HUES6 (cell line): ENCODE measurements around the gene ARID5B.

Source experiments
- H3K27ac ChIP-seq: 2 replicates; pipeline ENCODE4 v1.7.0; 2013; ENCODE audit warnings: low read depth, mild to moderate bottlenecking, low read length, inconsistent platforms
- H3K27me3 ChIP-seq: 2 replicates; pipeline ENCODE4 v1.6.1; 2013; ENCODE audit warnings: low read length; ENCODE audit not compliant: control insufficient read depth, insufficient read depth
- H3K36me3 ChIP-seq: 2 replicates; pipeline ENCODE4 v1.6.1; 2013; ENCODE audit warnings: low read length; ENCODE audit not compliant: control insufficient read depth, insufficient read depth
- H3K4me1 ChIP-seq: 2 replicates; pipeline ENCODE4 v1.6.1; 2013; ENCODE audit warnings: low read length; ENCODE audit not compliant: control insufficient read depth, insufficient read depth
- H3K4me3 ChIP-seq: 2 replicates; pipeline ENCODE4 v1.5.1; 2013; ENCODE audit warnings: low read depth, low read length
- H3K9ac ChIP-seq: one replicate; pipeline ENCODE4 v1.6.1; 2013; ENCODE audit warnings: mild to moderate bottlenecking, low read length
- H3K9me3 ChIP-seq: 2 replicates; pipeline ENCODE4 v1.6.1; 2013; ENCODE audit warnings: low read depth, low read length; ENCODE audit not compliant: control insufficient read depth, insufficient read depth

ARID5B gene

GRCh38 chr10:62115321-62115720 lies 213.8 kb downstream of the ARID5B start:
- Histone ChIP-seq H3K27me3 (no peaks in the 10 kb centered on the region), H3K36me3 (no peaks in the 10 kb centered on the region), H3K4me1 (no peaks in the 10 kb centered on the region), H3K4me3 (no peak overlapping the region), H3K9me3 (no peaks in the 10 kb centered on the region), H3K9ac (no peak overlapping the region), H3K27ac (no peak overlapping the region)

DNA sequence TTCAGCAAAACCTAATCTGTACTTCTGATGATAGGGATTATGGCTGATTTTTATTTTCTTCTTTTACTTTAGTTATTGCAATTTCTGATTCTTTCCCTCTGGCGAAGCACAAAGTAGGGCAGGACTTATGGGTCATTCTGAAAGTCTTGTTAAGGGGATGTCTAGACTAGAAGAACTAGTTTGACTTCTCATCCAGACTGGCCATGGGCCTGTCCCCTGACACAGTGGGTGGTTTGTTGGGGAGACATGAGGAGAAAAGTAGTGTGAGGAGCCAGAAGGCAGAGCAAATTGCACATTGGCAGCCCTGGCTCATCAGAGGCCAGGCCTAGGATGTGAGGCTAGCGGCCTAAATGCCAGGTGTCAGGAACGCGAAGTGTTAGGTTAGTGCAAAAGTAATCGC lies 214.3 kb downstream of the ARID5B start:
- no peaks in the 10 kb centered on the region for H3K9me3 ChIP-seq
- H3K27ac ChIP-seq: no peak overlapping the region
- no peak overlapping the region for H3K9ac ChIP-seq
- H3K27me3 ChIP-seq: no peaks in the 10 kb centered on the region
- no peak overlapping the region for H3K4me3 ChIP-seq
- H3K36me3 ChIP-seq: no peaks in the 10 kb centered on the region
- no peaks in the 10 kb centered on the region for H3K4me1 ChIP-seq

DNA sequence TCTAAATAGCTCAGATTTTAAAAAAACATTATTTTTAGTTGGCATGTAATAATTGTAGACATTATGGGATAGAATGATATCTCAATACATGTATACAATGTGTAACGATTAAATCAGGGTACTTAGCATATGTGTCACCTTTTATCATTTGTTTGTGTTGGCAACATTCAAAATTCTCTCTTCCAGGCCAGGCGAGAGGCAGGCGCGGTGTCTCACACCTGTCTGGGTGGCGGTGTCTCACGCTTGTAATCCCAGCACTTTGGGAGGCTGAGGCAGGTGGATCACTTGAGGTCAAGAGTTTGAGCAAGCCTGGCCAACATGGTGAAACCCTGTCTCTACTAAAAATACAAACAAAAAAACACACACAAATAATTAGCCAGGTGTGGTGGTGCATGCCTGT lies 215.4 kb downstream of the ARID5B start:
- no peaks in the 10 kb centered on the region for H3K4me1 ChIP-seq
- no peaks in the 10 kb centered on the region for H3K27me3 ChIP-seq
- H3K4me3 ChIP-seq: no peak overlapping the region
- no peaks in the 10 kb centered on the region for H3K36me3 ChIP-seq
- H3K9me3 ChIP-seq: no peaks in the 10 kb centered on the region
- H3K9ac ChIP-seq: no peak overlapping the region
- H3K27ac ChIP-seq: no peak overlapping the region

- Histone ChIP-seq H3K4me1 (no peaks in the 10 kb centered on the region), H3K27ac (no peak overlapping the region), H3K9ac (no peak overlapping the region), H3K4me3 (no peak overlapping the region), H3K36me3 (no peaks in the 10 kb centered on the region), H3K9me3 (no peaks in the 10 kb centered on the region), H3K27me3 (no peaks in the 10 kb centered on the region)
These were observed 219.7 kb downstream of the ARID5B start for GRCh38 chr10:62121187-62121530.

- no peaks in the 10 kb centered on the region for H3K4me1 ChIP-seq
- no peaks in the 10 kb centered on the region for H3K36me3 ChIP-seq
- H3K9ac ChIP-seq: no peak overlapping the region
These were observed 226.5 kb downstream of the ARID5B start for GRCh38 chr10:62127975-62128374.

GRCh38 chr10:62130948-62131347 lies 229.4 kb downstream of the ARID5B start:
- Histone ChIP-seq H3K27me3 (no peaks in the 10 kb centered on the region), H3K9ac (no peak overlapping the region), H3K4me1 (no peaks in the 10 kb centered on the region), H3K27ac (no peak overlapping the region), H3K4me3 (no peak overlapping the region), H3K9me3 (no peaks in the 10 kb centered on the region), H3K36me3 (no peaks in the 10 kb centered on the region)

More at GRCh38 chr10:62127975-62128374, 226.5 kb downstream of the ARID5B start:
- Histone ChIP-seq H3K27ac (no peak overlapping the region), H3K9me3 (no peaks in the 10 kb centered on the region), H3K4me3 (no peak overlapping the region), H3K27me3 (no peaks in the 10 kb centered on the region)

DNA sequence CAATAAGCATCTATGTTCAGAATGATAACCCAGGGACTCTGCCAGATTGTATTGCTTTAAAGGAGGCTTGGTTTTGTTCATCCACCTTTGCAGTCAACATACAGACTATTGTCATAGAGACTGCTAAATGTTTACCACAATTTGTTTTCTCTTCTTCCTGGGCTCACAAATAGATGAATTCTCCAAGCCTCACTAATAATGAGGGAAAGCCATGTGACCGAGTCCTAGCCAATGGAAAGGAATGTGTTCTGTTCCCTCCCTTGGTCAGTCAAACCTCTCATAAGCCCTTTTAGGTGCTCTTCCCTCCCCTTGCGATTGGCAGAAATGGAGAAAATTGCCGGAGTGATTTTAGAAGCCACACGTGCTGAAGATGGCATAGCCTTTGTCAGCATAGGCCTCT lies 230.2 kb downstream of the ARID5B start:
- no peaks in the 10 kb centered on the region for H3K36me3 ChIP-seq
- no peak overlapping the region for H3K4me3 ChIP-seq
- no peaks in the 10 kb centered on the region for H3K27me3 ChIP-seq
- H3K9me3 ChIP-seq: no peaks in the 10 kb centered on the region
- H3K27ac ChIP-seq: no peak overlapping the region
- no peaks in the 10 kb centered on the region for H3K4me1 ChIP-seq
- H3K9ac ChIP-seq: no peak overlapping the region

GRCh38 chr10:62133618-62134017 lies 232.1 kb downstream of the ARID5B start:
- H3K27me3 ChIP-seq: no peaks in the 10 kb centered on the region
- H3K27ac ChIP-seq: no peak overlapping the region
- H3K36me3 ChIP-seq: no peaks in the 10 kb centered on the region
- H3K4me1 ChIP-seq: no peaks in the 10 kb centered on the region
- H3K4me3 ChIP-seq: no peak overlapping the region
- peaks cover 11% of the 10 kb centered on the region; the same call in 1 of the 2 replicates for H3K9me3 ChIP-seq
- H3K9ac ChIP-seq: no peak overlapping the region

DNA sequence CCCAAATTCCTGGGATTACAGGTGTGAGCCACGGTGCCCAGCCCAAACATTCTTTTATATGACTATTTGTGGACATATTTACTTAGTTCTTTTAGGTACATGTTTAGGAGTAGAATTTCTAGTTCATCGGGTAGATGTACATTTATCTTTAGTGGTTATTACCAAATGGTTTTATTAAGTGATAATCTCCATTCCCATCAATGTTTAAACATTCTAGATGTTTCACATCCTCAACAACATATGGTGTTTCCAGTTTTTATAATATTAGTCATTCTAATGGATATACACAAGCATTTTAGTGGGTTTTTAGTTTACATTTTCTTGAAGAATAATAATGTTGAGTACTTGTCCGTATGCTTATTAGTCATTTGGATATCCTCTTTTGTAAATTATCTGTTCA lies 235.4 kb downstream of the ARID5B start:
- Histone ChIP-seq H3K4me3 (no peak overlapping the region), H3K36me3 (no peaks in the 10 kb centered on the region), H3K9ac (no peak overlapping the region), H3K27me3 (no peaks in the 10 kb centered on the region), H3K27ac (no peak overlapping the region), H3K4me1 (no peaks in the 10 kb centered on the region), H3K9me3 (peaks cover 11% of the 10 kb centered on the region; the same call in 1 of the 2 replicates)
